Liver (tissue), 9 donors: ENCODE results near the gene TMEM120B. TPM values are rescaled to one million over a fixed set of nuclear protein-coding genes. Genes with fewer than 3 reads are reported as not detected.

Experiments used
- DNase-seq: peaks from one replicate; pipeline ENCODE4 v3.0.0-alpha.2; 2017; ENCODE audit warnings: low spot score
- H3K27ac ChIP-seq, 2 donors: one replicate each; pipeline ENCODE4 v1.7.0; 2013; ENCODE audit warnings: inconsistent platforms in 2 of 2, low read length in 2 of 2, control low read depth in 1 of 2, low read depth in 1 of 2, mild to moderate bottlenecking in 1 of 2
- H3K27me3 ChIP-seq, 4 donors: one replicate each; pipeline versions ENCODE4 v1.6.1 to v1.7.0; 2013; ENCODE audit warnings: low read length in 3 of 4, inconsistent platforms in 1 of 4, mild to moderate bottlenecking in 1 of 4, moderate library complexity in 1 of 4; ENCODE audit not compliant: control insufficient read depth in 4 of 4, insufficient read depth in 4 of 4
- H3K36me3 ChIP-seq, 4 donors: one replicate each; pipeline versions ENCODE4 v1.6.1 to v1.7.0; 2013; ENCODE audit warnings: low read length in 3 of 4, mild to moderate bottlenecking in 3 of 4, low read depth in 1 of 4, moderate library complexity in 1 of 4; ENCODE audit not compliant: control insufficient read depth in 4 of 4, insufficient read depth in 3 of 4
- H3K4me1 ChIP-seq, 4 donors: one replicate each; pipeline versions ENCODE4 v1.6.1 to v1.7.0; 2013; ENCODE audit warnings: low read length in 3 of 4, mild to moderate bottlenecking in 3 of 4, moderate library complexity in 1 of 4; ENCODE audit not compliant: control insufficient read depth in 4 of 4, insufficient read depth in 4 of 4
- H3K4me3 ChIP-seq, 3 donors: one replicate each; pipeline versions ENCODE4 v1.6.1 to v1.7.0; 2013; ENCODE audit warnings: low read length in 3 of 3, control low read depth in 1 of 3, low read depth in 1 of 3, mild to moderate bottlenecking in 1 of 3
- H3K9ac ChIP-seq, 2 donors: one replicate each; pipeline ENCODE4 v1.7.0; 2013; ENCODE audit warnings: low read length in 2 of 2, mild to moderate bottlenecking in 2 of 2, moderate library complexity in 2 of 2, control low read depth in 1 of 2, low read depth in 1 of 2
- H3K9me3 ChIP-seq, 4 donors: one replicate each; pipeline versions ENCODE4 v1.6.1 to v1.7.0; 2013; ENCODE audit warnings: low read length in 3 of 4; ENCODE audit not compliant: control insufficient read depth in 4 of 4
- EGR1 ChIP-seq, 2 donors: IDR thresholded peaks; 2 replicates each; pipeline ENCODE4 v1.6.1; 2016 to 2018; ENCODE audit warnings: antibody characterized with exemption in 2 of 2, low read depth in 2 of 2
- FOXA1 ChIP-seq: IDR thresholded peaks from 2 replicates; pipeline ENCODE4 v1.6.1; 2016; ENCODE audit warnings: antibody characterized with exemption
- FOXA2 ChIP-seq: IDR thresholded peaks from 2 replicates; pipeline ENCODE4 v1.6.1; 2016; ENCODE audit warnings: antibody characterized with exemption
- GABPA ChIP-seq, 2 donors: IDR thresholded peaks in 1 of 2; conservative IDR thresholded peaks in 1 of 2; 2 replicates each; pipeline ENCODE4 v1.6.1; 2016; ENCODE audit warnings: antibody characterized with exemption in 2 of 2, mild to moderate bottlenecking in 1 of 2, moderate library complexity in 1 of 2
- HNF4A ChIP-seq, 2 donors: conservative IDR thresholded peaks; 2 replicates each; pipeline ENCODE4 v1.6.1; 2016; ENCODE audit warnings: antibody characterized with exemption in 2 of 2, mild to moderate bottlenecking in 2 of 2
- HNF4G ChIP-seq: IDR thresholded peaks from 2 replicates; pipeline ENCODE4 v1.6.1; 2016; ENCODE audit warnings: antibody characterized with exemption
- JUND ChIP-seq, 2 donors: IDR thresholded peaks; 2 replicates each; pipeline ENCODE4 v1.6.1; 2016; ENCODE audit warnings: antibody characterized with exemption in 2 of 2
- MAX ChIP-seq: IDR thresholded peaks from 2 replicates; pipeline ENCODE4 v1.6.1; 2016; ENCODE audit warnings: antibody characterized with exemption
- NR2F2 ChIP-seq: IDR thresholded peaks from 2 replicates; pipeline ENCODE4 v1.6.1; 2016; ENCODE audit warnings: antibody characterized with exemption
- RAD21 ChIP-seq, 2 donors: IDR thresholded peaks; 2 replicates each; pipeline ENCODE4 v1.6.1; 2016; ENCODE audit warnings: antibody characterized with exemption in 2 of 2, mild to moderate bottlenecking in 2 of 2
- RXRA ChIP-seq, 2 donors: IDR thresholded peaks; 2 replicates each; pipeline ENCODE4 v1.6.1; 2017 to 2018; ENCODE audit warnings: antibody characterized with exemption in 2 of 2, mild to moderate bottlenecking in 1 of 2
- SP1 ChIP-seq: IDR thresholded peaks from 2 replicates; pipeline ENCODE4 v1.6.1; 2018; ENCODE audit warnings: antibody characterized with exemption, mild to moderate bottlenecking
- TAF1 ChIP-seq: conservative IDR thresholded peaks from 2 replicates; pipeline ENCODE4 v1.6.1; 2016; ENCODE audit warnings: antibody characterized with exemption, mild to moderate bottlenecking
- YY1 ChIP-seq: IDR thresholded peaks from 2 replicates; pipeline ENCODE4 v1.6.1; 2016; ENCODE audit warnings: antibody characterized with exemption, mild to moderate bottlenecking
- WGBS: extraction: QIAGEN DNeasy Blood & Tissue Kit; methylation state at CpG from one replicate; pipeline ENCODE4 v1.1.7; 2013; 5-methylcytosine and 5-hydroxymethylcytosine counted together
- polyA plus RNA-seq, 2 donors: library from polyadenylated mRNA; stranded (reverse) in 1 of 2; unstranded in 1 of 2; fragments of 200-250 nt in 1 of 2; fragments of >200 nt in 1 of 2; fragmentation: Nextera tagmentation in 1 of 2; extraction: Ambion mirVana in 1 of 2; gene quantifications; one replicate each; pipeline versions ENCODE4 v1.2.1 to v1.2.3, GENCODE V29; 2013 to 2015
- total RNA-seq, 2 donors: library from RNA; depleted of rRNA; stranded (reverse); fragments of >200 nt; gene quantifications; one replicate each; pipeline ENCODE4 v1.2.3, GENCODE V29; 2014
- TF ChIP-seq, protein P1 (sequence below): IDR thresholded peaks from 2 replicates; pipeline ENCODE4 v1.6.1; 2016; ENCODE audit warnings: antibody characterized with exemption
- TF ChIP-seq, protein P2 (sequence below): fragments of 150-350 bp; IDR thresholded peaks from 2 replicates; pipeline ENCODE4 v1.5.1; 2017; ENCODE audit warnings: improper control_type of control experiment, low read depth, low read length; ENCODE audit not compliant: missing input control
- TF ChIP-seq, protein P3 (sequence below): IDR thresholded peaks from 2 replicates; pipeline ENCODE4 v1.6.1; 2016; ENCODE audit warnings: antibody characterized with exemption, mild to moderate bottlenecking
- TF ChIP-seq, protein P4 (sequence below): IDR thresholded peaks from 2 replicates; pipeline ENCODE4 v1.6.1; 2016; ENCODE audit warnings: antibody characterized with exemption
- donor health status: healthy.
- donor health status: healthy.
- donor health status: healthy.
- donor health status: healthy.
- donor health status: healthy.

Gene TMEM120B
- total and polyA plus RNA-seq, 4 donors, result 1.6 to 9.2 (median 3.4) TPM

DNA sequence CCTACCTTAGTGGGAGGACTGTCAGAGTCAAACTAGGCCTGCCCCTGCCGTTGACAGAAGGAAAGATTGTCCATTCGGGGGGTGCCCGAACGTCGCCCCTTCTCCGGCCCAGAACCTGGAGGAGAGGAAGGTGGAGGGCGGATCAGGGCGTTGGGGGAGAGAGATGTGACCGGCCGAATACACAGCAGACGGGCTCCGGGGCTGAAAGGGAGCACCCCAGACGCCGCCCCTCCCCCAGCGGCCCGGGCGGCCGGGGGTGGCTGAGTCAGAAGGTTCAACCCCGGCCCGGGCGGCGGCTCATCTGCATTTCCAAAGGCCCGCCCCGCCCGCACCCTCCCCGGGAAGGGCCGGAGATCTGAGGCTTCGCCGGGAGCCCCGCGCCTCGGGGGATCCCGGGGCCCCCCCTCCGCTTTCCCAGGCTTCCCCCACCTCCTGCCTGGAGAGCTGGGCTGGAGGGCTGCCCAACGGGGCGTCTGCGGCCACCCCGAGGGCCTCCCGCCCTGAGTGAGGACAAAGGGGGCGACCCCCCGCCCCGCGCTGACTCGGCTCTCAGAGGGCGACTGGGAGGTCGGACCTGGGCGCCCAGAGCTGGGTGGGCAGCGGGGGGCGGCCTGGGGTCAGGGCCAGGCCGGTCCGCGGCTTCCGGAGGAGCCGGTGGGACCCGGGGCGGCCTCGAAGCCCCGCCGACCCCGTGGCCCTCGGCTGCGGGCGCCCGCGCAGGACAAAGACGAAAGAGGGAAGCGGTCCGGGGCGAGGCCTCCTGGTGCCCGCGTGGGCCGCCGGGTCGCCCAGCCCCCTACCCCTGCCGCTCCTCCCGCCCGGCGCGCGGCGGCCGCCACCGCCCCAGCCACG, 87.5 kb downstream of the TMEM120B start (continued):
- TF ChIP-seq, protein P1, sequence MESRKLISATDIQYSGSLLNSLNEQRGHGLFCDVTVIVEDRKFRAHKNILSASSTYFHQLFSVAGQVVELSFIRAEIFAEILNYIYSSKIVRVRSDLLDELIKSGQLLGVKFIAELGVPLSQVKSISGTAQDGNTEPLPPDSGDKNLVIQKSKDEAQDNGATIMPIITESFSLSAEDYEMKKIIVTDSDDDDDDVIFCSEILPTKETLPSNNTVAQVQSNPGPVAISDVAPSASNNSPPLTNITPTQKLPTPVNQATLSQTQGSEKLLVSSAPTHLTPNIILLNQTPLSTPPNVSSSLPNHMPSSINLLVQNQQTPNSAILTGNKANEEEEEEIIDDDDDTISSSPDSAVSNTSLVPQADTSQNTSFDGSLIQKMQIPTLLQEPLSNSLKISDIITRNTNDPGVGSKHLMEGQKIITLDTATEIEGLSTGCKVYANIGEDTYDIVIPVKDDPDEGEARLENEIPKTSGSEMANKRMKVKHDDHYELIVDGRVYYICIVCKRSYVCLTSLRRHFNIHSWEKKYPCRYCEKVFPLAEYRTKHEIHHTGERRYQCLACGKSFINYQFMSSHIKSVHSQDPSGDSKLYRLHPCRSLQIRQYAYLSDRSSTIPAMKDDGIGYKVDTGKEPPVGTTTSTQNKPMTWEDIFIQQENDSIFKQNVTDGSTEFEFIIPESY, result no peak

DNA sequence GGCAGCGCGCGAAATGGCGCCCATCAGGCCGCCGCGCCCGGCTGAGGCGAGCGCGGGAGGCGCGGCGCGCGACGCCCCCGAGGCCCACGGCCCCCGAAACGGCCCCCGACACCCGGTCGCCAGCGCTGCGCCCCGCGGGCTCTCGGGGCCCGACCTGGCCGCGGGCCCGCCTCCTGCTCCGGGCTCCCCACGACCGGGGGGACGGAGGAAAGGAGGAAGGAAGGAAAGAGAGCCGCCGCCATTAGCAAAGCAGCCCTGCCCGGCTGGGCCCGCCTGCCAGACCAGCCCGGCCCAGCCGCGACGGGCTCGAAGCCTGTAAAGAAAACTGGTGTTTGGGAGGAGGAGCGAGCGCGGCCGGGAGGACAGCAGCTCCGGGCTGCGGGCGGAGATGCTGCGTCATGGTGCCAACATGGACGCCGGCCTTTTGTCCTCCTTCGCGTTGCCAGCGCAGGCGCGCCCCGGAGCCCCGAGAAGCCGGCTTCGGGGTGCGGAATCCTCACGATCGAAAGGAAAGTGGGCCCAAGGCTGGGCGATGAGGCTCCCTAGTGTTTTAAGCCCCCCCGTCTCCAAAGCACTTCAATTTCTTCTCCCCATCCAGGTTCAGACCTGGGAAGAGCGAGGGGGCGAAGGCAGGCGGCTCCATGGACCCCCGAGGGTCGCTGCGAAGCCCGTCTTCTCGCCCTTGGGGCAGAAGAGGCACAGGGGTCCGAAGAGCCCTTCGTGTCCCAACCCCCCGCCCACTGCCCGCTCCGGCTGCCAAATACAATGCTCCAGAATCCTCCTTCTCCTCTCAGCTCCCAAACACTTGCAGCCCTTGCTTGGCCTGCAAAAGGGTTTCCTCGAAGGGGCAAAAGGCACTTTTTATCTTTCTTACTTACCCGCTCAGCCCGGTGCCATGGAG, 88.4 kb downstream of the TMEM120B start:
- under 1% methylated on average over 86 of the region's 86 CpGs for WGBS
- DNase-seq, result peak; percentile 84
- no peaks in the 10 kb centered on the region for H3K27me3 ChIP-seq
- H3K4me3 ChIP-seq, result peak overlapping the region; percentile 76 to 93 (median 89)
- TF ChIP-seq, protein P1, result no peak
- no peak for TF ChIP-seq MAX
- TF ChIP-seq, protein P2, sequence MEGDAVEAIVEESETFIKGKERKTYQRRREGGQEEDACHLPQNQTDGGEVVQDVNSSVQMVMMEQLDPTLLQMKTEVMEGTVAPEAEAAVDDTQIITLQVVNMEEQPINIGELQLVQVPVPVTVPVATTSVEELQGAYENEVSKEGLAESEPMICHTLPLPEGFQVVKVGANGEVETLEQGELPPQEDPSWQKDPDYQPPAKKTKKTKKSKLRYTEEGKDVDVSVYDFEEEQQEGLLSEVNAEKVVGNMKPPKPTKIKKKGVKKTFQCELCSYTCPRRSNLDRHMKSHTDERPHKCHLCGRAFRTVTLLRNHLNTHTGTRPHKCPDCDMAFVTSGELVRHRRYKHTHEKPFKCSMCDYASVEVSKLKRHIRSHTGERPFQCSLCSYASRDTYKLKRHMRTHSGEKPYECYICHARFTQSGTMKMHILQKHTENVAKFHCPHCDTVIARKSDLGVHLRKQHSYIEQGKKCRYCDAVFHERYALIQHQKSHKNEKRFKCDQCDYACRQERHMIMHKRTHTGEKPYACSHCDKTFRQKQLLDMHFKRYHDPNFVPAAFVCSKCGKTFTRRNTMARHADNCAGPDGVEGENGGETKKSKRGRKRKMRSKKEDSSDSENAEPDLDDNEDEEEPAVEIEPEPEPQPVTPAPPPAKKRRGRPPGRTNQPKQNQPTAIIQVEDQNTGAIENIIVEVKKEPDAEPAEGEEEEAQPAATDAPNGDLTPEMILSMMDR, result no peak
- peak; percentile 30 for TF ChIP-seq TAF1
- TF ChIP-seq FOXA2, result no peak
- TF ChIP-seq, protein P3, sequence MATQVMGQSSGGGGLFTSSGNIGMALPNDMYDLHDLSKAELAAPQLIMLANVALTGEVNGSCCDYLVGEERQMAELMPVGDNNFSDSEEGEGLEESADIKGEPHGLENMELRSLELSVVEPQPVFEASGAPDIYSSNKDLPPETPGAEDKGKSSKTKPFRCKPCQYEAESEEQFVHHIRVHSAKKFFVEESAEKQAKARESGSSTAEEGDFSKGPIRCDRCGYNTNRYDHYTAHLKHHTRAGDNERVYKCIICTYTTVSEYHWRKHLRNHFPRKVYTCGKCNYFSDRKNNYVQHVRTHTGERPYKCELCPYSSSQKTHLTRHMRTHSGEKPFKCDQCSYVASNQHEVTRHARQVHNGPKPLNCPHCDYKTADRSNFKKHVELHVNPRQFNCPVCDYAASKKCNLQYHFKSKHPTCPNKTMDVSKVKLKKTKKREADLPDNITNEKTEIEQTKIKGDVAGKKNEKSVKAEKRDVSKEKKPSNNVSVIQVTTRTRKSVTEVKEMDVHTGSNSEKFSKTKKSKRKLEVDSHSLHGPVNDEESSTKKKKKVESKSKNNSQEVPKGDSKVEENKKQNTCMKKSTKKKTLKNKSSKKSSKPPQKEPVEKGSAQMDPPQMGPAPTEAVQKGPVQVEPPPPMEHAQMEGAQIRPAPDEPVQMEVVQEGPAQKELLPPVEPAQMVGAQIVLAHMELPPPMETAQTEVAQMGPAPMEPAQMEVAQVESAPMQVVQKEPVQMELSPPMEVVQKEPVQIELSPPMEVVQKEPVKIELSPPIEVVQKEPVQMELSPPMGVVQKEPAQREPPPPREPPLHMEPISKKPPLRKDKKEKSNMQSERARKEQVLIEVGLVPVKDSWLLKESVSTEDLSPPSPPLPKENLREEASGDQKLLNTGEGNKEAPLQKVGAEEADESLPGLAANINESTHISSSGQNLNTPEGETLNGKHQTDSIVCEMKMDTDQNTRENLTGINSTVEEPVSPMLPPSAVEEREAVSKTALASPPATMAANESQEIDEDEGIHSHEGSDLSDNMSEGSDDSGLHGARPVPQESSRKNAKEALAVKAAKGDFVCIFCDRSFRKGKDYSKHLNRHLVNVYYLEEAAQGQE, result peak; percentile 44
- no peak for TF ChIP-seq FOXA1
- TF ChIP-seq GABPA (IDR thresholded peaks at IDR 0.05 in 1 of 2, conservative IDR thresholded peaks at IDR 0.05 in 1 of 2), result no peak
- TF ChIP-seq EGR1 (IDR thresholded peaks at IDR 0.05; ENCODE audit: low read depth in 2 of 2), result no peak
- TF ChIP-seq RXRA (IDR thresholded peaks at IDR 0.05), result no peak
- TF ChIP-seq RAD21 (IDR thresholded peaks at IDR 0.05), result no peak
- TF ChIP-seq HNF4G, result no peak
- no peak for TF ChIP-seq JUND (IDR thresholded peaks at IDR 0.05)
- TF ChIP-seq, protein P4, sequence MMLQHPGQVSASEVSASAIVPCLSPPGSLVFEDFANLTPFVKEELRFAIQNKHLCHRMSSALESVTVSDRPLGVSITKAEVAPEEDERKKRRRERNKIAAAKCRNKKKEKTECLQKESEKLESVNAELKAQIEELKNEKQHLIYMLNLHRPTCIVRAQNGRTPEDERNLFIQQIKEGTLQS, result no peak
- no peak for TF ChIP-seq NR2F2
- TF ChIP-seq YY1, result peak; percentile 98
- TF ChIP-seq HNF4A (conservative IDR thresholded peaks at IDR 0.05), result no peak
- peak; percentile 13 for TF ChIP-seq SP1
- no peaks in the 10 kb centered on the region for H3K9me3 ChIP-seq
- peaks cover 5 to 42% (median 34%) of the 10 kb centered on the region in 4 donors for H3K4me1 ChIP-seq
- peak overlapping the region; percentile 83 to 99 for H3K9ac ChIP-seq
- H3K27ac ChIP-seq, result peak overlapping the region; percentile 99 to 100
- peaks cover 0 to 2% (median 0%) of the 10 kb centered on the region in 4 donors for H3K36me3 ChIP-seq
